ENCODE measurements around the gene PSTK.

PSTK gene

DNA sequence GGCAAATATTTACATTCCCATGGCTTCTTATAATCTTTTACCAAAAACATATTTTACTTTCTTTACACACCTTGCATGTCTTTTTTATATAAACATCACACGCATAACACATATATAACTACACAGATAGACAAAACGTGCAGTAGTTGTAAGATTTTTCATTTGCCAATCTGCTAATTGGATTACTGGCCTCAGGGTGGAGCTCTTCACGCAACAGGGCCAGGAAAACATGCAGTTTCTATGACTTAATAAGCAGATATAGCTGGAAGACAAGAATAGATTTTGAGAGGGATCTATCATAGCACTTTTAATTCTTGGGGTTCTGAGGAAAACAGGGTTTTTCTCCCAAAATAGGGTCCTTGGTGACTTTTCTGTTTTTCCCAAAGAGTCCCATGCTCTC is 41.3 kb downstream of the PSTK start:
- DNase-seq = no peak

DNA sequence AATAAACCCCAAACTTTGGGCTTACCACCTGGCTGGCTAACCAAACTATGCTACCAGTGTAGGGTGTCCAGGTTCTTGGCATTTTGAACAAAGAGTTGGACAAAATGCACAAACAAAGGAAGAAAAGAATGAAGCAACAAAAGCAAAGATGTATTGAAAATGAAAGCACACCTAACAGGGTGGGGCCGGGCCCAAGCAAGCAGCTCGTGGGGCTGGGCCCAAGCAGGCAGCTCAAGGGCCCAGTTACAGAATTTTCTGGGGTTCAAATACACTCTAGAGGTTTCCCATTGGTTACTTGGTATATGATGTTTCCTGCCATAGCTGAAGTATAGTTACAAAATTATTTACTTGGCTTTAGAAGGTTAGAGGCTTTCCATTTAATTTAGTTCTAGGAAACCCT is 44.3 kb downstream of the PSTK start:
- DNase-seq = no peak

DNA sequence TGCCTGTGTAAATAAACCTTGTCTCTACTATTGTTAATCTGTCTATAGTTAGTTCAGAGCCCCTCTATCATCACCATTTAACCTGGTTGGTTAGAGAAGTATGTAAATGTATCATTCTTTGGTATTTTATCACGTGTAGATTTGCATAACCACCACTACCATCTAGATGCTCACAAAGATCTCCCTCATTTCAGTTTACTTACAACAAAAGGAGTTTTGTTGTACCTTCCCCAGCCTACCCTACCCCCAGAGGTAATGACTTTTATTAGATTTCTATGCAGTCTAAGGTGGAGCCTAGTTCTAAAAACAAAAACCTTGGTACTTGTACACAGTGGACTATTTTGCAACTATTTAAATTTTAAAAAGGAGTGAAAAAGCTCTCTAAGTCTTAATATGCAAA is 46.1 kb downstream of the PSTK start:
- DNase-seq = no peak

DNA sequence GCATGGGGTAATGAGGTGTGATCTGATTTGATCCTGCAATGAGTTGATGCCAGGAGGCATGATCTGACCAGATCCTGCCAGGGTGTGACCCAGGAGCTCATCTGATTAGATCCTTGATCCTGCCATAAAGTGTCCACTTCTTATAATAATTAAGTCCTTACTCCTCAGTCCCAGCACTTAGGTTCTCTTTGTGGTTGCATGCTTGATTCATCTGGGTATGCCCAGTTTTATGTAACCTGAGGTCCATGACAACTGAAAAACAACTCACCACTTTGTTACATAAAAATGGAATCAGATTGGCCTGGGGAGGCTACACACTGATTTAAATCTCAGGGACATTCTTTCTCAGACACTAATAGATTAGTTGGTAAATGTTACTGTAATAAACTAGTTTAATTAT is 47.7 kb downstream of the PSTK start:
- no peak for DNase-seq

DNA sequence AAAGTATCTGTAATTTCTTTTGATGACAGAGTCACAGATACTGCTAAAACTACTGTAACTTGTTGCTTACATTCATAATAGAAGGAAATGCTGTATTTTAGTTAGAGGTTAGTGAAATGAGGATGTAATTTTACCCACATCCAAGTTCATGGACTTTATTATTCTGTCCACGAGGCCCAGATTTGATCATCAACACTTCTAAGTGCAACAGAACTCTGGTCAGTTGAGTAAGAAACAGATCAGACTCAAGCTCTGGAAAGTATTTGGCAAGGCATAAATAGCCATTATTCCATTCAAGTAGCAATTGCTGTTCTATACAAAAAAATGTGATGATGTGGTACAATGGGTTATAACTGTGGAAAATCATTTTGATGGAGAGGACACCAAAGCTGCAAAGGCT is 50.9 kb downstream of the PSTK start:
- DNase-seq = no peak

DNA sequence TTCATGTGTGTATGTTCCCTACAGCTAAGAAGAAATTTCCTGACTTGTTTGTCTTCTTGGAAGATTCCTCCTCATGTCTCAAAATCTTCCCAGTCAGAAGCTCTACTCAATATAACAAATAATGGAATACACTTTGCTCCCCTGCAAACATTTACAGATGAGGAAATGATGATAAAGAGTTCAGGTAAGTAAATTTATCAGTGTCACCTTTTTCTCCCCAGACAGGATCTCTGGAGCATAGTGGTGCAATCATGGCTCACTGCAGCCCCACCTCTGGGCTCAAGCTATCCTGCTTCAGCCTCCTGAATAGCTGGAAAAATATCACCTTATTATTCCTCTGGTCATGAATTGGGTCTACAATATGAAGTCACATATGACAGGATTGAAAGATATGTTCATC is 54.1 kb downstream of the PSTK start:
- no peak for DNase-seq

DNA sequence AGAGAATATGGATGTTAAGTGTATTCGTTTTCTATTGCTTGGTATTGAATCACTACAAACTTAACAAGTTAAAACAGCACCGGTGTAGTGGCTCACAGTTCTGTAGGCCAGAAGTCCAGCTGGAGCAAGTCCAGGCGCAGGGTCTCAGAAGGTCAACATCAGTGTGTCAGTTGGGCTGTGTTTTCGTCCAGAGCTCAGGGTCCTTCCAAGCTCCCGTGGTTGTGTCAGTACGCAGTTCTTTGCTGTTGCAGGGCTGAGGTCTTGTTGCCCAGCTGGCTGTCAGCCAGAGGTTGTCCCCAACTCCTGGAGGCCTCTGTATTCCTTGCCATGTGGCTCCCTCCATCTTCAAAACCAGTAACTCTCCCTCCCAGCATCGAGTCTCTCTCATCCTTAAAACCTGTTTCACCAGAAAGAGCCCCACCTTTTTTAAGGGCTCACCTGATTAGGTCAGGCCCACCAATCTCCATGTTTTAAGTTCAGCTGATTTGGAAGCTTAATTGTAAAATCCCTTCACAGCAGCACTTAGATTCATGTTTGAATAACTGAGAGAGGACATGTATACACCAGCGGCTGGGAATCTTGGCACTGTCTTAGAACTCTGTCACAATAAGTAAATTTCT is 55.4 kb downstream of the PSTK start:
- no peak for DNase-seq

DNA sequence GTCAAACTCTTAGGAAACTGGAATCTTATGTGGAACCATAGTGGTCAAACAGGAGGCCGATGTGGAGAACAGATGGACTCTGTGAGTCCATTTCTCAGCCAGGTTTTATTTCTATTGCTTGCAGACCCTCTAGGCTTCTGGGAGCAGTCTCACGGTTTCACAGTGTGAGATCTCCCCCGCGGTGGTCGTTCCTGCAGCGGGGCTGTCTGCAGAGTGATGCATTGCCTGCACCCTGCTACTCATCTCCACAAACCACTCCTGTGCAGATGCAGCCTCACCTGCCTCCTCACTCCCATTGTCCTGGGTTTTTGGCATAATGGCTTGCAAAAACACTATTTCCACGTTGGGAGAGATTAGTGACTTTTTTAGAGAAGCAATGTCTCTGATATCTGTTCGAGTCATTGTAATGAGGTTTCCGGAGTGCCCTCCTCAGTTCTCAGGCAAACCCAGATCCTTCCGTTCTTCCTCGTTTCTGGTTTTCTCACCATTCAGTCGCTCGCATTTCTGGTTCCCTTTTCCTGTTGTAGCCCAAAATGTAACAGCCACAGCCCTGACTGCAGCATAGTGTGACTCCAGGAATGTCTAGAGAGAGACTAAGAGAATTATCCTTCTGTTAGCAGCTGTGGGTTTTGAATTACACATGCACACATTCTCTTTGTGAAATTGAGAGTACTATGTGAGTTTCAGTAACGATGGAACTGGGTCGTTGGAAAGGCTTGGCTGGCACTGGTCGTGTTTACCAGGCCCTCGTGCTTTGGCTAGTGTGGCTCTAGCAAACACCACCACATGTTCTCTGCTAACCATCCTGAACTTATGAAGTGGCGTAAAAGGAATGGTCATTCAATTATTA is 58.8 kb downstream of the PSTK start:
- no peak for DNase-seq

DNA sequence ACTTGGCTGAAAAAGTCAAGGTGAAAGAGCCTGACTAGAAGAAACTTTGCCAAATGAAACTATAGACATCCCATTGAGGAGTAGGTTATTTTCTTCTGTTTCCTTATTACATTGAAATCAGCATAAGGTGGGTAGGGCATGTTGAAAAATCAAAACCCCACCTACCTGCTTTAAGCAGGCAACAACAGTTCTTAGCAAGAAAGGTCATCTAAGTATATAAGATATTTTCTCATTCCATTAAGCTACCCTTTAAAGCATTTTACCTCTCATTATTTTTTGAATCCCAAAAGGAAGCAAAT is 59.4 kb downstream of the PSTK start:
- no peak for DNase-seq

Measured in central memory CD4-positive, alpha-beta T cell (primary cell).